HEK293 (cell line): ENCODE data around the gene LZTR1.

ENCODE experiments used
- CTCF ChIA-PET: fragments of 350-600 bp; formaldehyde crosslinking; extraction: SDS; loops from one replicate; lab custom pipeline; 2021; ENCODE audit warnings: antibody characterized with exemption; lab: Yijun Ruan, JAX
- POLR2A ChIA-PET: fragments of 300-600 bp; formaldehyde crosslinking; extraction: SDS; loops from one replicate; lab custom pipeline; 2020; ENCODE audit warnings: antibody characterized with exemption, inconsistent platforms; lab: Yijun Ruan, JAX
- H3K27ac ChIP-seq: fragments of 200-500 bp; sonication (Bioruptor generic); 2 replicates; pipeline ENCODE4 v1.5.1; 2014; ENCODE audit warnings: low read depth, low read length, control low read depth, inconsistent platforms; ENCODE audit errors: extremely low read depth
- H3K36me3 ChIP-seq, 2 experiments: fragments of 200-500 bp in 1 of 2; sonication (Bioruptor generic) in 1 of 2; 1 replicate in 1 of 2; 2 replicates in 1 of 2; pipeline ENCODE4 v1.5.1; 2014 to 2017; ENCODE audit warnings: inconsistent platforms in 2 of 2, low read length in 2 of 2; ENCODE audit not compliant: control insufficient read depth in 2 of 2, insufficient read depth in 1 of 2
- H3K4me1 ChIP-seq: fragments of 200-500 bp; sonication (Bioruptor generic); 2 replicates; pipeline ENCODE4 v1.5.1; 2014; ENCODE audit warnings: mild to moderate bottlenecking, low read length, inconsistent platforms; ENCODE audit not compliant: control insufficient read depth, insufficient read depth
- H3K4me3 ChIP-seq: 2 replicates; pipeline ENCODE4 v1.5.1; 2011; ENCODE audit warnings: low read depth, mild to moderate bottlenecking, control low read depth, low read length, moderate library complexity
- H3K9me3 ChIP-seq: fragments of 200-500 bp; sonication (Bioruptor generic); 2 replicates; pipeline ENCODE4 v1.5.1; 2014; ENCODE audit warnings: low read depth, low read length, inconsistent platforms; ENCODE audit not compliant: control insufficient read depth, insufficient read depth
- PRDM1 ChIP-seq: fragments of 450-650 bp; formaldehyde crosslinking; IDR thresholded peaks from 2 replicates; pipeline ENCODE4; 2016; ENCODE audit warnings: missing biosample characterization, missing genetic modification characterization
- PRDM10 ChIP-seq: fragments of 450-650 bp; formaldehyde crosslinking; IDR thresholded peaks from 2 replicates; pipeline ENCODE4 v1.5.1; 2016; ENCODE audit warnings: missing biosample characterization, missing genetic modification characterization
- SALL2 ChIP-seq: fragments of 450-650 bp; formaldehyde crosslinking; IDR thresholded peaks from 2 replicates; pipeline ENCODE4 v1.5.0; 2017; ENCODE audit warnings: missing biosample characterization, mild to moderate bottlenecking, missing genetic modification characterization, borderline replicate concordance
- TCF7L2 ChIP-seq: IDR thresholded peaks from 2 replicates; pipeline ENCODE4 v1.6.1; 2011; ENCODE audit warnings: low read depth, mild to moderate bottlenecking, inconsistent platforms, low read length, moderate library complexity, borderline replicate concordance
- ZBTB21 ChIP-seq: fragments of 450-650 bp; formaldehyde crosslinking; IDR thresholded peaks from 2 replicates; pipeline ENCODE4 v1.5.1; 2017; ENCODE audit warnings: missing biosample characterization, missing genetic modification characterization
- ZBTB6 ChIP-seq: fragments of 450-650 bp; formaldehyde crosslinking; IDR thresholded peaks from 2 replicates; pipeline ENCODE4 v1.5.1; 2017; ENCODE audit warnings: missing biosample characterization, missing genetic modification characterization
- ZNF121 ChIP-seq: fragments of 450-650 bp; formaldehyde crosslinking; IDR thresholded peaks from 2 replicates; pipeline ENCODE4 v1.5.1; 2016; ENCODE audit warnings: missing biosample characterization, missing genetic modification characterization
- ZNF292 ChIP-seq: fragments of 450-650 bp; formaldehyde crosslinking; IDR thresholded peaks from 2 replicates; pipeline ENCODE4 v1.5.1; 2016; ENCODE audit warnings: low read depth, missing biosample characterization, missing genetic modification characterization, borderline replicate concordance
- ZNF433 ChIP-seq: fragments of 450-650 bp; formaldehyde crosslinking; IDR thresholded peaks from 2 replicates; pipeline ENCODE4 v1.5.1; 2016; ENCODE audit warnings: missing biosample characterization, missing genetic modification characterization, low read depth
- ZNF518A ChIP-seq: fragments of 450-650 bp; formaldehyde crosslinking; conservative IDR thresholded peaks from 2 replicates; pipeline ENCODE4 v1.5.1; 2016; ENCODE audit warnings: low read depth, missing biosample characterization, missing genetic modification characterization
- ZNF555 ChIP-seq: fragments of 450-650 bp; formaldehyde crosslinking; conservative IDR thresholded peaks from 2 replicates; pipeline ENCODE4 v1.5.1; 2017; ENCODE audit warnings: missing biosample characterization, mild to moderate bottlenecking, missing genetic modification characterization, inconsistent platforms
- ZNF610 ChIP-seq: fragments of 450-650 bp; formaldehyde crosslinking; IDR thresholded peaks from 2 replicates; pipeline ENCODE4 v1.5.1; 2016; ENCODE audit warnings: missing biosample characterization, missing genetic modification characterization, borderline replicate concordance
- ZNF658 ChIP-seq: fragments of 450-650 bp; formaldehyde crosslinking; IDR thresholded peaks from 2 replicates; pipeline ENCODE4; 2016; ENCODE audit warnings: missing biosample characterization, missing genetic modification characterization
- ZNF76 ChIP-seq: fragments of 450-650 bp; formaldehyde crosslinking; IDR thresholded peaks from 2 replicates; pipeline ENCODE4; 2016; ENCODE audit warnings: low read depth, missing biosample characterization, missing genetic modification characterization, borderline replicate concordance
- ZNF776 ChIP-seq: fragments of 450-650 bp; formaldehyde crosslinking; IDR thresholded peaks from 2 replicates; pipeline ENCODE4 v1.5.0; 2017; ENCODE audit warnings: missing biosample characterization, missing genetic modification characterization, borderline replicate concordance
- TF ChIP-seq, protein P1 (sequence below): fragments of 450-650 bp; formaldehyde crosslinking; IDR thresholded peaks from 2 replicates; pipeline ENCODE4 v1.5.1; 2016; ENCODE audit warnings: missing biosample characterization, missing genetic modification characterization
- TF ChIP-seq, protein P2 (sequence below): fragments of 450-650 bp; formaldehyde crosslinking; IDR thresholded peaks from 2 replicates; pipeline ENCODE4 v1.5.1; 2016; ENCODE audit warnings: missing biosample characterization, missing genetic modification characterization

Gene LZTR1

DNA sequence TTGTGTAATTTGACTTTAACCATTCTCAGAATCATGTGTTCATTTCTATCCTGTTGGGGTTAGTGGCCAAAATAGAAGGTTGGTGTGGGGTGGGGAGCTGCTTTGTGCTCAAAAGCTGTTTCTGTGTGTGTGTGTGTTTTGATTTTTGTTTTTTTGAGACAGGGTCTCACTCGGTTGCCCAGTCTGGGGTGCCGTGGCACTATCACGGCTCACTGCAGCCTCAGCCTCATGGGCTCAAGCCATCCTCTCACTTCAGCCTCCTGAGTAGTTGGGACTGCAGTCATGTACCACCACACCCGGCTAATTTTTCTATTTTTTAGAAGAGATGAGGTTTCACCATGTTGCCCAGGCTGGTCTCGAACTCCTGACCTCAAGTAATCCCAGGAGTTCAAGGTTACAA is 33.1 kb upstream of the LZTR1 start:
- H3K36me3 ChIP-seq = peaks cover 5 to 72% of the 10 kb centered on the region in 2 experiments; a peak in 2 of 3 replicates
- no peaks in the 10 kb centered on the region for H3K9me3 ChIP-seq
- no peaks in the 10 kb centered on the region for H3K4me1 ChIP-seq
- no peak overlapping the region for H3K4me3 ChIP-seq
- ChIA-PET CTCF (interaction anchor here (0.6 kb wide), 1 partner anchor 8 kb away, joined by 4 read pairs; no protein-coding TSS in a partner anchor), POLR2A (interaction anchor here (0.6 kb wide), 1 partner anchor 21 kb away, joined by 4 read pairs; no protein-coding TSS in a partner anchor)
- H3K27ac ChIP-seq = no peak overlapping the region
- peak; percentile 87; the same call in 1 of the 2 replicates for TF ChIP-seq ZNF121 (tag by site-specific recombination)
- no peak for TF ChIP-seq TCF7L2
- no peak for TF ChIP-seq ZNF433 (tag by site-specific recombination)

DNA sequence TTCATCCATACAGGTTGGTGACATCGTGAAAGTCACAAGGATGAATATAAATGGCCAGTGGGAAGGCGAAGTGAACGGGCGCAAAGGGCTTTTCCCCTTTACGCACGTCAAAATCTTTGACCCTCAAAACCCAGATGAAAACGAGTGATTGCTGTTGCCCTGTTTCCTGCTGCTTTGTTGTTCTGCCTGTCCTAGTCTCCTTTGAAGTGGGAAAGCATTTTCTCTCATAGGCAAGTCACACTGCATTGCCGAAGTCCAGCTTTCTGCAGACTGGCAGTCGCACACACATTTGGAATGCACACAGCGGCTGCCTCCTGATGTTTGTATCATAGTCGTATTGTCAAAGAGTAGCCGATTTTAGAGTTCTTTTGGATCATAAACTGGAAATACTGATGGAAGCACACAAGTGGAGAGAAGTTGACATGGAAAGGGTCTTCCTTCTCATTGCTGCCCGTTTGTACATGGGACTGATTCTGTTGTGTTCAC is 32.4 kb upstream of the LZTR1 start:
- Histone ChIP-seq H3K27ac (no peak overlapping the region), H3K36me3 (peaks cover 5 to 78% of the 10 kb centered on the region in 2 experiments; a peak in 2 of 3 replicates), H3K4me3 (no peak overlapping the region), H3K4me1 (no peaks in the 10 kb centered on the region), H3K9me3 (no peaks in the 10 kb centered on the region)
- ChIA-PET CTCF (interaction anchor here (1.2 to 1.3 kb wide), 2 partner anchors 13 to 64 kb away, joined by 3 read pairs; no protein-coding TSS in a partner anchor), POLR2A (no interaction called here)
- TF ChIP-seq ZBTB21 (tag by site-specific recombination) = no peak
- TF ChIP-seq ZNF518A (tag by site-specific recombination) = no peak
- no peak for TF ChIP-seq ZNF776 (tag by site-specific recombination)
- TF ChIP-seq PRDM1 (tag by site-specific recombination) = no peak
- no peak for TF ChIP-seq ZNF292 (tag by site-specific recombination)
- TF ChIP-seq SALL2 (tag by site-specific recombination) = no peak
- TF ChIP-seq, protein P1, sequence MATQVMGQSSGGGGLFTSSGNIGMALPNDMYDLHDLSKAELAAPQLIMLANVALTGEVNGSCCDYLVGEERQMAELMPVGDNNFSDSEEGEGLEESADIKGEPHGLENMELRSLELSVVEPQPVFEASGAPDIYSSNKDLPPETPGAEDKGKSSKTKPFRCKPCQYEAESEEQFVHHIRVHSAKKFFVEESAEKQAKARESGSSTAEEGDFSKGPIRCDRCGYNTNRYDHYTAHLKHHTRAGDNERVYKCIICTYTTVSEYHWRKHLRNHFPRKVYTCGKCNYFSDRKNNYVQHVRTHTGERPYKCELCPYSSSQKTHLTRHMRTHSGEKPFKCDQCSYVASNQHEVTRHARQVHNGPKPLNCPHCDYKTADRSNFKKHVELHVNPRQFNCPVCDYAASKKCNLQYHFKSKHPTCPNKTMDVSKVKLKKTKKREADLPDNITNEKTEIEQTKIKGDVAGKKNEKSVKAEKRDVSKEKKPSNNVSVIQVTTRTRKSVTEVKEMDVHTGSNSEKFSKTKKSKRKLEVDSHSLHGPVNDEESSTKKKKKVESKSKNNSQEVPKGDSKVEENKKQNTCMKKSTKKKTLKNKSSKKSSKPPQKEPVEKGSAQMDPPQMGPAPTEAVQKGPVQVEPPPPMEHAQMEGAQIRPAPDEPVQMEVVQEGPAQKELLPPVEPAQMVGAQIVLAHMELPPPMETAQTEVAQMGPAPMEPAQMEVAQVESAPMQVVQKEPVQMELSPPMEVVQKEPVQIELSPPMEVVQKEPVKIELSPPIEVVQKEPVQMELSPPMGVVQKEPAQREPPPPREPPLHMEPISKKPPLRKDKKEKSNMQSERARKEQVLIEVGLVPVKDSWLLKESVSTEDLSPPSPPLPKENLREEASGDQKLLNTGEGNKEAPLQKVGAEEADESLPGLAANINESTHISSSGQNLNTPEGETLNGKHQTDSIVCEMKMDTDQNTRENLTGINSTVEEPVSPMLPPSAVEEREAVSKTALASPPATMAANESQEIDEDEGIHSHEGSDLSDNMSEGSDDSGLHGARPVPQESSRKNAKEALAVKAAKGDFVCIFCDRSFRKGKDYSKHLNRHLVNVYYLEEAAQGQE (tag by site-specific recombination) = no peak
- TF ChIP-seq, protein P2, sequence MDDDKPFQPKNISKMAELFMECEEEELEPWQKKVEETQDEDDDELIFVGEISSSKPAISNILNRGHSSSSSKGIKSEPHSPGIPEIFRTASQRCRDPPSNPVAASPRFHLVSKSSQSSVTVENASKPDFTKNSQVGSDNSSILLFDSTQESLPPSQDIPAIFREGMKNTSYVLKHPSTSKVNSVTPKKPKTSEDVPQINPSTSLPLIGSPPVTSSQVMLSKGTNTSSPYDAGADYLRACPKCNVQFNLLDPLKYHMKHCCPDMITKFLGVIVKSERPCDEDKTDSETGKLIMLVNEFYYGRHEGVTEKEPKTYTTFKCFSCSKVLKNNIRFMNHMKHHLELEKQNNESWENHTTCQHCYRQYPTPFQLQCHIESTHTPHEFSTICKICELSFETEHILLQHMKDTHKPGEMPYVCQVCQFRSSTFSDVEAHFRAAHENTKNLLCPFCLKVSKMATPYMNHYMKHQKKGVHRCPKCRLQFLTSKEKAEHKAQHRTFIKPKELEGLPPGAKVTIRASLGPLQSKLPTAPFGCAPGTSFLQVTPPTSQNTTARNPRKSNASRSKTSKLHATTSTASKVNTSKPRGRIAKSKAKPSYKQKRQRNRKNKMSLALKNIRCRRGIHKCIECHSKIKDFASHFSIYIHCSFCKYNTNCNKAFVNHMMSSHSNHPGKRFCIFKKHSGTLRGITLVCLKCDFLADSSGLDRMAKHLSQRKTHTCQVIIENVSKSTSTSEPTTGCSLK = no peak
- TF ChIP-seq PRDM10 (tag by site-specific recombination) = no peak
- no peak for TF ChIP-seq ZNF610 (tag by site-specific recombination)
- no peak for TF ChIP-seq ZNF76
- no peak for TF ChIP-seq ZBTB6 (tag by site-specific recombination)
- TF ChIP-seq ZNF658 (tag by site-specific recombination) = no peak
- no peak for TF ChIP-seq ZNF555 (tag by site-specific recombination)
